Gastroesophageal sphincter (tissue), 3 donors: ENCODE measurements around the gene LIMK2.

ENCODE experiments used
- CTCF ChIP-seq, 4 experiments: fragments of 200-600 bp in 2 of 4; fragments of 450-650 bp in 2 of 4; sonication (generic) in 1 of 4; IDR thresholded peaks; one replicate each; pipeline ENCODE4 v1.5.1; 2017 to 2019; ENCODE audit warnings: antibody characterized with exemption in 4 of 4, mild to moderate bottlenecking in 2 of 4, moderate library complexity in 2 of 4
- EP300 ChIP-seq: sonication (generic); formaldehyde crosslinking; IDR thresholded peaks from one replicate; pipeline ENCODE4 v1.6.1; 2017; ENCODE audit warnings: antibody characterized with exemption, mild to moderate bottlenecking
- POLR2A ChIP-seq, 2 donors: fragments of 450-650 bp; IDR thresholded peaks; one replicate each; pipeline ENCODE4 v1.6.1; 2017; ENCODE audit warnings: antibody characterized with exemption in 2 of 2, mild to moderate bottlenecking in 2 of 2, moderate library complexity in 1 of 2
- POLR2AphosphoS5 ChIP-seq: sonication (generic); formaldehyde crosslinking; IDR thresholded peaks from one replicate; pipeline ENCODE4 v1.6.1; 2017; ENCODE audit warnings: antibody characterized with exemption

- no peak for TF ChIP-seq CTCF (IDR thresholded peaks at IDR 0.05)
- TF ChIP-seq POLR2A (IDR thresholded peaks at IDR 0.05): no peak
- TF ChIP-seq POLR2AphosphoS5: peak; percentile 47
- no peak for TF ChIP-seq EP300
Measured at GRCh38 chr22:31227186-31227585, 15.1 kb downstream of the LIMK2 start.
